HepG2 (cell line): Measurements from ENCODE around the gene DOCK11.

Experiments
- HOXA7 ChIP-seq: sonication (generic); formaldehyde crosslinking; IDR thresholded peaks from 2 replicates; pipeline ENCODE4 v1.8.1; 2022; ENCODE audit warnings: mild to moderate bottlenecking, missing genetic modification reagents, moderate library complexity
- ZNF44 ChIP-seq: sonication (generic); formaldehyde crosslinking; IDR thresholded peaks from 2 replicates; pipeline ENCODE4 v1.5.1; 2020; ENCODE audit warnings: mild to moderate bottlenecking, missing genetic modification reagents
- TF ChIP-seq, protein P1 (sequence below): sonication (generic); formaldehyde crosslinking; IDR thresholded peaks from 2 replicates; pipeline ENCODE4 v1.5.0; 2020; ENCODE audit warnings: missing genetic modification reagents
- TF ChIP-seq, protein P2 (sequence below): sonication (generic); formaldehyde crosslinking; IDR thresholded peaks from 2 replicates; pipeline ENCODE4 v1.4.0; 2020; ENCODE audit warnings: missing genetic modification reagents
- TF ChIP-seq, protein P3 (sequence below), 2 experiments: IDR thresholded peaks; 2 replicates each; pipeline ENCODE4 v1.6.1; 2011 to 2012; ENCODE audit warnings: low read length in 2 of 2, borderline replicate concordance in 1 of 2, low read depth in 1 of 2, mild to moderate bottlenecking in 1 of 2, moderate library complexity in 1 of 2
- TF ChIP-seq, protein P4 (sequence below): sonication (generic); formaldehyde crosslinking; conservative IDR thresholded peaks from 2 replicates; pipeline ENCODE4 v1.4.0; 2020; ENCODE audit warnings: missing genetic modification reagents

DNA sequence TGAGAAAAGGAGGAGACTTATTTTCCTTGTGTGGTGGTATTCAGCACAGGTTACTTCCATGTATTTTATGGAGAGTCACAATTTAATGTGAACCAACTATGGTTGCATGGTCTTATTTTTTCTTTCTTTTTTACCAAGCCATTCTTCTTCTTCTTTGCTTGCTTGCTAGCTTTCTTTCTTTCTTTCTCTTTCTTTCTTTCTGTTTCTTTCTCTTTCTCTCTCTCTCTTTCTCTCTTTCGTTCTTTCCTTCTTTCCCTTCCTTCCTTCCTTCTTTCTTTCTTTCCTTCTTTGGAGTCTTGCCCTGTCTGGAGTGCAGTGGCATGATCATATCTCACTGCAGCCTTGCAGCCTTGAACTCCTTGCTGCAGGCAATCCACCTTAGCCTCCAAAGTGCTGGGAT is 68.9 kb downstream of the DOCK11 start:
- TF ChIP-seq, protein P1, sequence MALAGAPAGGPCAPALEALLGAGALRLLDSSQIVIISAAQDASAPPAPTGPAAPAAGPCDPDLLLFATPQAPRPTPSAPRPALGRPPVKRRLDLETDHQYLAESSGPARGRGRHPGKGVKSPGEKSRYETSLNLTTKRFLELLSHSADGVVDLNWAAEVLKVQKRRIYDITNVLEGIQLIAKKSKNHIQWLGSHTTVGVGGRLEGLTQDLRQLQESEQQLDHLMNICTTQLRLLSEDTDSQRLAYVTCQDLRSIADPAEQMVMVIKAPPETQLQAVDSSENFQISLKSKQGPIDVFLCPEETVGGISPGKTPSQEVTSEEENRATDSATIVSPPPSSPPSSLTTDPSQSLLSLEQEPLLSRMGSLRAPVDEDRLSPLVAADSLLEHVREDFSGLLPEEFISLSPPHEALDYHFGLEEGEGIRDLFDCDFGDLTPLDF (CRISPR knock-in tag), result no peak
- TF ChIP-seq, protein P2, sequence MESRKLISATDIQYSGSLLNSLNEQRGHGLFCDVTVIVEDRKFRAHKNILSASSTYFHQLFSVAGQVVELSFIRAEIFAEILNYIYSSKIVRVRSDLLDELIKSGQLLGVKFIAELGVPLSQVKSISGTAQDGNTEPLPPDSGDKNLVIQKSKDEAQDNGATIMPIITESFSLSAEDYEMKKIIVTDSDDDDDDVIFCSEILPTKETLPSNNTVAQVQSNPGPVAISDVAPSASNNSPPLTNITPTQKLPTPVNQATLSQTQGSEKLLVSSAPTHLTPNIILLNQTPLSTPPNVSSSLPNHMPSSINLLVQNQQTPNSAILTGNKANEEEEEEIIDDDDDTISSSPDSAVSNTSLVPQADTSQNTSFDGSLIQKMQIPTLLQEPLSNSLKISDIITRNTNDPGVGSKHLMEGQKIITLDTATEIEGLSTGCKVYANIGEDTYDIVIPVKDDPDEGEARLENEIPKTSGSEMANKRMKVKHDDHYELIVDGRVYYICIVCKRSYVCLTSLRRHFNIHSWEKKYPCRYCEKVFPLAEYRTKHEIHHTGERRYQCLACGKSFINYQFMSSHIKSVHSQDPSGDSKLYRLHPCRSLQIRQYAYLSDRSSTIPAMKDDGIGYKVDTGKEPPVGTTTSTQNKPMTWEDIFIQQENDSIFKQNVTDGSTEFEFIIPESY (CRISPR knock-in tag), result no peak
- TF ChIP-seq, protein P3, sequence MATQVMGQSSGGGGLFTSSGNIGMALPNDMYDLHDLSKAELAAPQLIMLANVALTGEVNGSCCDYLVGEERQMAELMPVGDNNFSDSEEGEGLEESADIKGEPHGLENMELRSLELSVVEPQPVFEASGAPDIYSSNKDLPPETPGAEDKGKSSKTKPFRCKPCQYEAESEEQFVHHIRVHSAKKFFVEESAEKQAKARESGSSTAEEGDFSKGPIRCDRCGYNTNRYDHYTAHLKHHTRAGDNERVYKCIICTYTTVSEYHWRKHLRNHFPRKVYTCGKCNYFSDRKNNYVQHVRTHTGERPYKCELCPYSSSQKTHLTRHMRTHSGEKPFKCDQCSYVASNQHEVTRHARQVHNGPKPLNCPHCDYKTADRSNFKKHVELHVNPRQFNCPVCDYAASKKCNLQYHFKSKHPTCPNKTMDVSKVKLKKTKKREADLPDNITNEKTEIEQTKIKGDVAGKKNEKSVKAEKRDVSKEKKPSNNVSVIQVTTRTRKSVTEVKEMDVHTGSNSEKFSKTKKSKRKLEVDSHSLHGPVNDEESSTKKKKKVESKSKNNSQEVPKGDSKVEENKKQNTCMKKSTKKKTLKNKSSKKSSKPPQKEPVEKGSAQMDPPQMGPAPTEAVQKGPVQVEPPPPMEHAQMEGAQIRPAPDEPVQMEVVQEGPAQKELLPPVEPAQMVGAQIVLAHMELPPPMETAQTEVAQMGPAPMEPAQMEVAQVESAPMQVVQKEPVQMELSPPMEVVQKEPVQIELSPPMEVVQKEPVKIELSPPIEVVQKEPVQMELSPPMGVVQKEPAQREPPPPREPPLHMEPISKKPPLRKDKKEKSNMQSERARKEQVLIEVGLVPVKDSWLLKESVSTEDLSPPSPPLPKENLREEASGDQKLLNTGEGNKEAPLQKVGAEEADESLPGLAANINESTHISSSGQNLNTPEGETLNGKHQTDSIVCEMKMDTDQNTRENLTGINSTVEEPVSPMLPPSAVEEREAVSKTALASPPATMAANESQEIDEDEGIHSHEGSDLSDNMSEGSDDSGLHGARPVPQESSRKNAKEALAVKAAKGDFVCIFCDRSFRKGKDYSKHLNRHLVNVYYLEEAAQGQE (IDR thresholded peaks at IDR 0.05; ENCODE audit: borderline replicate concordance in 1 of 2, low read depth in 1 of 2, low read length in 2 of 2), result no peak
- TF ChIP-seq, protein P4, sequence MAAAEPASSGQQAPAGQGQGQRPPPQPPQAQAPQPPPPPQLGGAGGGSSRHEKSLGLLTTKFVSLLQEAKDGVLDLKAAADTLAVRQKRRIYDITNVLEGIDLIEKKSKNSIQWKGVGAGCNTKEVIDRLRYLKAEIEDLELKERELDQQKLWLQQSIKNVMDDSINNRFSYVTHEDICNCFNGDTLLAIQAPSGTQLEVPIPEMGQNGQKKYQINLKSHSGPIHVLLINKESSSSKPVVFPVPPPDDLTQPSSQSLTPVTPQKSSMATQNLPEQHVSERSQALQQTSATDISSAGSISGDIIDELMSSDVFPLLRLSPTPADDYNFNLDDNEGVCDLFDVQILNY (CRISPR knock-in tag), result no peak
- TF ChIP-seq HOXA7 (CRISPR knock-in tag) (no peak), ZNF44 (no peak)
